GM10847 (cell line): ENCODE results near the gene NFIA.

Experiments
- POLR2A ChIP-seq: IDR thresholded peaks from 2 replicates; pipeline ENCODE4 v1.6.1; 2011; ENCODE audit not compliant: insufficient read length; ENCODE audit errors: extremely low read depth

Gene NFIA

GRCh38 chr1:61082311-61083012 is at the start of gene NFIA:
Gene NFIA, plus strand, starts transcription at chr1:61082561.
- TF ChIP-seq POLR2A: no peak

- TF ChIP-seq POLR2A: no peak
Observed at GRCh38 chr1:61035880-61036279, 46.5 kb upstream of the NFIA start.

GRCh38 chr1:61042466-61043009 is 39.8 kb upstream of the NFIA start:
- no peak for TF ChIP-seq POLR2A

GRCh38 chr1:61043010-61043820 is 39.1 kb upstream of the NFIA start:
- no peak for TF ChIP-seq POLR2A

DNA sequence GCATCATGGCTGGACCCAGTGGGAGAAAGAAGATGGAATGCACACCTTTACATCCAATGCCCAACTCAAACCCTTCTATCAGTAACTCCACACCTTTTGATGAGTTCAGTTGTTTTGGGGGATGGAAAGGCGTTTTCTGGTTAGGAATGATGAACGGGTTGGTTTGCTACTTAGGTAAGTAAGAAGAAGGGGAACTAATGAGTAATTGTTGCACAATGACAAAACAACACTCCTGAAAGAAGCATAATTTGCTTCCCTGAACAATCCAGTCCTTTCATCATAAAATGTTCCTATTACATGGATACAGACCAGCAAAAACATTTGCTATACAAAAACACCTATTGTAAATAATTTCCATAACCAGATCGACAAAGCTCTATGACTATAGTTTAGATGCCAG is 35.9 kb upstream of the NFIA start:
- no peak for TF ChIP-seq POLR2A

DNA sequence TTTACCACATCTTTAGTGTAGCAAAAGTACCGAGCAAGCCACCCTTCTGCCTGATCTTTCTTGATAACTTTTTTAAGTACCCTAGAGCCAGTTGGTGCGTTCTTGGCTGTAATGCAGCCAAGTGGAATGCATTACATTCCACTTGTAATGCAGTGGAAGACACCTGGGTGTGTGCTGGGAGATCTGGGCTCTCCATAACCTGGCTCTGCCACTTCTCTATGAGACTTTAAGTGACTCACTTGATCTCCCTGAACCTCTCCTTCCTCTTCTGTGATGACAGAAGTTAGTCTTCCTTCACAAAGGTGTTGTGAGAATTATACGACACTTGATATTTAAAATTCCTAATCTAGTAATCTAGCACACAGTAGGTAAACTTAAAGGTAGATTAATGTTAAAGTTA is 35.3 kb upstream of the NFIA start:
- TF ChIP-seq POLR2A: no peak

GRCh38 chr1:61049850-61050540 is 32.4 kb upstream of the NFIA start:
- TF ChIP-seq POLR2A: no peak

DNA sequence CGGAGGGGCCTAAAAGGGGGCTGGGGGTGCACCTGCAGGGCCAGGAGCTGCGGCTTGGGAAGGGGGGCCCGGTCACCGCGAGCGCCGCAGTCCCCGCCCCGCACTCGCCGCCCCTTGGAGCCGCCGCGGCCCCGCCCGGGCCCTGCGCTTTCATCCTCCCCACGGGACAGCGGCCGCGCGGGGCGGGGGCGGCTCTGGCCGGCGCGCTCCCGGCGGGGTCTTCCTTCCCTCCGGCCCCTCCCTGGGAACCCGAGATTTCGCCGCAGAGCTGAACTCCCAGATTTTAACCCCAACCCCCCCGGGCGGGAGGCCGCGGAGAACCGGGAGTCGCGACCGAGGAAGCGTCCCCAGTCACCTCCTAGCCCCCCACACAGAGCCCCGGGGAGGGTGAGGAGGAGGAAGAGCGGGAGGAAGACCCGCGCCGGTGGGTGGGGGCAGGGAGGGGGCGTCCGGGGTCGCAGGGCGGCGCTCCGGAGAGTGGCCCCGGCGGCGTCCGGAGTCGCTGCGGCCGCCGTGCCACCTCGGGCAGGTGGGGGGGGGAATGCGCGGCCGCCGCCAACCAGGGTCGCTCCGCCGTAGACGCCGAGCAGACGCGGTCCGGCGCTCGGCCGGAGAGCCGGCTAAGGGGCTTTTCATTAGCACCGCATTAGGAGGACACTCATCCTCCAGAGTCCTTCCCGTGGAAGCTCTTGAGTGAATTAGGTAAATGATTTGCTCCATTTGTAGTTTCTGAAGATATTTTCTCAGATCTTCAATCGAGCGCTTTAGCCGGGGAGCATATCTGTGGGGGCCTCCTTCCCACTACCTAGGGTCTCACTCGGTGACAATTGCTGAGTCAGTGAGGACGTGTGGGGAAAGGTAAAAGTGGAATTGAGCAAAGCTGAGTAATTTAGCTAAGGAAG is 31.6 kb upstream of the NFIA start:
- TF ChIP-seq POLR2A: no peak

DNA sequence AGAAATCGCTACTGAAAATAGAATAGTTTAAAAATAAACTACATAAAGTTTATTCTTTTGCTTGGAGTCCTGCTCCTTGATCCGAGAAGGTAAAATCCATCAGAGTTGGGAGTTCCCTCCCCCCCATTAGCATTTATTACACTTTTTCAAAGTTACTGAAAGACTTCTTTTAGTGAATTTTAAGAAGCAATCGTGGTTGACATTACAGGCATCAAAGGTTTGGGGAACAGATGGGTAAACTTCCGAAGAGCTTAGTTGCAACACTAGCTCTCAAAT is 31.0 kb upstream of the NFIA start:
- TF ChIP-seq POLR2A: no peak

GRCh38 chr1:61051719-61052394 is 30.5 kb upstream of the NFIA start:
- TF ChIP-seq POLR2A: no peak

DNA sequence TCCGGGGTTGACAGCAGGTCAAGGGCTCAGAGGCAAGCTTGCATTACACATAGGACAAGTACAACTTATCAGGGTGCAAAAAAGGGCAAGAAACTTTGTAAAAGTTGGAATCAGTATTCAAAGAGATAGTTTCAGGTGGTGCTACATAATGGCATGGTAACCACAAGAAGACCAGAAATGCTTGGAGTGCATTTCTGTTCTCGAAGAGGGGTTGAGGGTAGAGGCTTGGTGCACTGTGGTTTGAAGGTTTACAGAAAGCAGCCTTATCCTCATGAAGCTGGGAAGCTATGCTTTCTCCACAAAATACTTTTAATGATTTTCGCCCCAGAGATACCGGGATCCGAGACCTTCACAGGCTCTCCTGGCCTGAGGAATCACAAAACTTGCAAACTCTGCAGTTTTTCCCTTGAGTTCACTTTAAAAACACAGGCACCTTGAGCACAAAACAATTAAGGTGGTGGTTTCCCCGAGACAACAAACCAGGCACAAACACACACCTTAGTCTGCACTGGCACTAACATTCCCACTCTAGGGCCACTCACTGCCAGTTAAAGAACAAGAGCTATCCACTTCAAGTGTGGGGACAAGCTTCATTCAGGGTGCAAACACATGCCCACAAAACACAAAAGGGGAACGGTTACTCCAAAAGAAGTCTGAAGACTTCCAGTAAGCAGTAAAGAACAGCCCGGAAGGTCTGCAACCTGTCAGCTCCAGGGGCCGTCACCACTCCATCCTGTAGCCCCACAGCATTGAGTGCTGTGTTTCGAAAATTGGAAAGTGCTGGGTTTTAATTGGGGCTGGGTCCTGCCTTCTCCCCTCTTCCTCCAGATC is 29.8 kb upstream of the NFIA start:
- no peak for TF ChIP-seq POLR2A

DNA sequence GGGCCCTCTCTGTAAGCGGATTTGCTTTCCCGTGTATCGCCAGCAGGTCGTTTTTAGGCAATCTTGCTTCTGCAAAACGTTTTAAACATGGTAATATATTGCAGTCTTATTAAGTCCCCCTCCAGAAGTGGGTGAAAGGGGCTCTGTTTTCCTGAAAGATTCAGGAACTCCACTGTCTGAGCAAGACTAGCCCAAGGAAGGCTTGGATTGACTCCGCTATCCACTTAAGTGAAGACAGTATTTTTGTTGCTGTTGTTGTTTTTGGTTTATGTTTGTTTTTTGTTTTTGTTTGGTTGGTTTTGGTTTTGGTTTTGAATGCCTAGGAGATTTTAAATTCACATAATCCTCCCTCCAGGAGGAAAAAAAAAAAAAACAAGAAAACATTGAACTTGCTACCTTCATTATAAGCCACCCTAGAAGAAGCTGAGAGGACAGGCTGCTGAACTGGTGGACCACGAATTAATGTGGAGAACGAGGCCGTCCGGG is 29.1 kb upstream of the NFIA start:
- no peak for TF ChIP-seq POLR2A
